Testis (tissue), 3 donors: ENCODE results near the gene STX18. TPM values are rescaled to one million over a fixed set of nuclear protein-coding genes. Genes with fewer than 3 reads are reported as not detected.

ENCODE experiments used
- DNase-seq: peaks from one replicate; pipeline ENCODE4 v3.0.0-alpha.2; 2019
- H3K27ac ChIP-seq, 2 donors: fragments of 200-600 bp; sonication (generic); one replicate each; pipeline ENCODE4 v1.5.1; 2019
- H3K27me3 ChIP-seq: fragments of 200-600 bp; sonication (generic); one replicate; pipeline ENCODE4 v1.5.1; 2019
- H3K36me3 ChIP-seq: fragments of 200-600 bp; sonication (generic); one replicate; pipeline ENCODE4 v1.5.1; 2017; ENCODE audit warnings: low read depth; ENCODE audit errors: missing control alignments
- H3K4me1 ChIP-seq: fragments of 200-600 bp; sonication (generic); one replicate; pipeline ENCODE4 v1.5.1; 2019
- H3K4me3 ChIP-seq, 2 donors: fragments of 200-600 bp; sonication (generic); one replicate each; pipeline ENCODE4 v1.5.1; 2017 to 2019
- H3K9me3 ChIP-seq: fragments of 200-600 bp; sonication (generic); one replicate; pipeline ENCODE4 v1.5.1; 2017
- POLR2A ChIP-seq: fragments of 450-650 bp; IDR thresholded peaks from one replicate; pipeline ENCODE4 v1.6.1; 2017; ENCODE audit warnings: antibody characterized with exemption, mild to moderate bottlenecking, moderate library complexity
- WGBS, 2 donors: methylation state at CpG; one replicate each; pipeline ENCODE4 v1.1.5; 2018; 5-methylcytosine and 5-hydroxymethylcytosine counted together
- intact Hi-C: fragments of 100-400 bp; cut with DNase I; formaldehyde crosslinking; loops from one replicate; pipeline ENCODE4 v1.15.1; 2023; ENCODE audit warnings: low total_unique reads
- polyA plus RNA-seq: library from polyadenylated mRNA; stranded (reverse); fragments of 350-450 nt; fragmentation: Illumina TruSeq; extraction: RNeasy Lipid Tissue Mini Kit (QIAGEN cat#74804); gene quantifications from one replicate; pipeline ENCODE4 v1.2.3, GENCODE V29; 2014; ENCODE audit warnings: low read depth, low replicate concordance; ENCODE audit not compliant: insufficient read depth
- total RNA-seq, 2 donors: library from RNA; depleted of rRNA; stranded (reverse); fragments of >200 nt; gene quantifications; one replicate each; pipeline ENCODE4 v1.2.3, GENCODE V29; 2016
- TF ChIP-seq, protein P1 (sequence below), 3 experiments: fragments of 450-650 bp in 2 of 3; fragments of 200-600 bp in 1 of 3; sonication (generic) in 1 of 3; IDR thresholded peaks; one replicate each; pipeline ENCODE4 v1.5.1; 2016 to 2019; ENCODE audit warnings: antibody characterized with exemption in 3 of 3, mild to moderate bottlenecking in 2 of 3, moderate library complexity in 1 of 3

STX18 gene
- total and polyA plus RNA-seq, 3 donors from 2014 or later: 53.5 to 111 (median 55.0) TPM

DNA sequence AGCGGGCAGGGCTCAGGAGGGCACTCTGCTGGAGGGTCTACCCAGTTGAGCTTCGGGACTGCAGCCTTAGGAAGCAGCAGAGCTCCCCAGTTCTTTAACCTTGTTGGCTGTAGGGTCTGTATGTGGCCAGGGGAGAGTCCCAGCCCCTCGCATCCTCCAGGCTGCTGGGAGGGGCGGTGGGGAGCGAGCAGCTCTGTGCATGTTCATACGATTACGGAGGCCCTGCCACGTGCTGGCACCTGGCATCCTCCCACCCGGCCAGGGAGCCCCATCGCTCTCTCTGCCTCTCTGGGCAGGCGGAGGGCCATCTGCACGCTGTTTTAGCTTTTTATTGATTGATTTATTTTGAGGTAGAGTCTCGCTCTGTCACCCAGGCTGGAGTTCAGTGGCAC, 133.7 kb downstream of the STX18 start:
- H3K4me1 ChIP-seq: no peaks in the 10 kb centered on the region
- WGBS, 2 donors: 58 to 74% methylated on average over 4 to 13 of the region's 13 CpGs
- no peaks in the 10 kb centered on the region for H3K27me3 ChIP-seq
- intact Hi-C loops: no loop called here
- no peak for TF ChIP-seq POLR2A
- no peak overlapping the region for H3K27ac ChIP-seq
- H3K4me3 ChIP-seq: no peak overlapping the region
- no peaks in the 10 kb centered on the region for H3K9me3 ChIP-seq
- DNase-seq: no peak
- no peaks in the 10 kb centered on the region for H3K36me3 ChIP-seq

DNA sequence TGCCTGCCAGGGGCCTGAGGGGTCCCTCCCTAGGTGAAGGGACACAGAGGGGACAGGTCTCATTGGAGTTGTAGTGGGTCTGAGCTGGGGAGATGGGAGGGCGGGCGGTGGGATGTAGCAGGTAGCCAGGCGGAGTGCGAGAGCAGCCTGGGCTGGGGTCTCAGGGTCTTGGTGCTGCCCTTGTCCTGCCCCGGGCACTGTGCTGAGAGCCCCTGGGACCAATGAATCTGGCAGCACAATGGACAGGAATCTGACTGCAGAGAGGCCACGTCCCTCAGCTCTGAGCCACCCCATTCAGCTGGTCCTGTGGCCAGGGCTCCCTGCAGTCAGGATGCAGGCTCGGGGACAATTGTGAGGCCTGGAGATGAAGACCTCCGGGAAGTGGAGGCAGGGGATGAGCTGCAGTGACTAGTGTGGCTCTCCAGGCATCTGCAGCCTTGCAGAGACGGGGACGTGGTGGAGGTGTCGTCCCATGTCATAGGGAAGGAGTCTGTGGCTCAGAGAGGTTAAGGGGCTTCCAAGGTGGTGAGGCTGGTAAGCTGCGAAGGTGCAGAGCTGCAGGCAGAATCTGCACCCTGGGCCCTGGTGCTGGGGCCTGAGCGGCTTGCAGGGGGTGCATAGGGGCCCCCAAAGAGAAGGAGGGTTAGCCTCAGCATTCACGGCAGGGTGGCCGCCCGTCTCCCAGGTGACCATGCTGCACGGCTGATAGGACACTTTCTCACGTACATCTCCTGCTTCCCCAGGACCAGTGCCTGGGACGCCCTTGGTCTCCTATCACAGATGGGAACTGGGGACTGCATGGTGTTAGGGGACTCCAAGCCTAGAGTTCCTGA, 134.3 kb downstream of the STX18 start:
- intact Hi-C loops: no loop called here
- Histone ChIP-seq H3K36me3 (no peaks in the 10 kb centered on the region), H3K4me3 (no peak overlapping the region), H3K27ac (no peak overlapping the region), H3K27me3 (no peaks in the 10 kb centered on the region), H3K9me3 (no peaks in the 10 kb centered on the region), H3K4me1 (no peaks in the 10 kb centered on the region)
- no peak for DNase-seq
- TF ChIP-seq POLR2A: no peak
- TF ChIP-seq, protein P1, sequence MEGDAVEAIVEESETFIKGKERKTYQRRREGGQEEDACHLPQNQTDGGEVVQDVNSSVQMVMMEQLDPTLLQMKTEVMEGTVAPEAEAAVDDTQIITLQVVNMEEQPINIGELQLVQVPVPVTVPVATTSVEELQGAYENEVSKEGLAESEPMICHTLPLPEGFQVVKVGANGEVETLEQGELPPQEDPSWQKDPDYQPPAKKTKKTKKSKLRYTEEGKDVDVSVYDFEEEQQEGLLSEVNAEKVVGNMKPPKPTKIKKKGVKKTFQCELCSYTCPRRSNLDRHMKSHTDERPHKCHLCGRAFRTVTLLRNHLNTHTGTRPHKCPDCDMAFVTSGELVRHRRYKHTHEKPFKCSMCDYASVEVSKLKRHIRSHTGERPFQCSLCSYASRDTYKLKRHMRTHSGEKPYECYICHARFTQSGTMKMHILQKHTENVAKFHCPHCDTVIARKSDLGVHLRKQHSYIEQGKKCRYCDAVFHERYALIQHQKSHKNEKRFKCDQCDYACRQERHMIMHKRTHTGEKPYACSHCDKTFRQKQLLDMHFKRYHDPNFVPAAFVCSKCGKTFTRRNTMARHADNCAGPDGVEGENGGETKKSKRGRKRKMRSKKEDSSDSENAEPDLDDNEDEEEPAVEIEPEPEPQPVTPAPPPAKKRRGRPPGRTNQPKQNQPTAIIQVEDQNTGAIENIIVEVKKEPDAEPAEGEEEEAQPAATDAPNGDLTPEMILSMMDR (IDR thresholded peaks at IDR 0.05): no peak
- whole genome bisulfite sequencing, 2 donors: 83 to 84% methylated on average over 17 to 19 of the region's 19 CpGs

DNA sequence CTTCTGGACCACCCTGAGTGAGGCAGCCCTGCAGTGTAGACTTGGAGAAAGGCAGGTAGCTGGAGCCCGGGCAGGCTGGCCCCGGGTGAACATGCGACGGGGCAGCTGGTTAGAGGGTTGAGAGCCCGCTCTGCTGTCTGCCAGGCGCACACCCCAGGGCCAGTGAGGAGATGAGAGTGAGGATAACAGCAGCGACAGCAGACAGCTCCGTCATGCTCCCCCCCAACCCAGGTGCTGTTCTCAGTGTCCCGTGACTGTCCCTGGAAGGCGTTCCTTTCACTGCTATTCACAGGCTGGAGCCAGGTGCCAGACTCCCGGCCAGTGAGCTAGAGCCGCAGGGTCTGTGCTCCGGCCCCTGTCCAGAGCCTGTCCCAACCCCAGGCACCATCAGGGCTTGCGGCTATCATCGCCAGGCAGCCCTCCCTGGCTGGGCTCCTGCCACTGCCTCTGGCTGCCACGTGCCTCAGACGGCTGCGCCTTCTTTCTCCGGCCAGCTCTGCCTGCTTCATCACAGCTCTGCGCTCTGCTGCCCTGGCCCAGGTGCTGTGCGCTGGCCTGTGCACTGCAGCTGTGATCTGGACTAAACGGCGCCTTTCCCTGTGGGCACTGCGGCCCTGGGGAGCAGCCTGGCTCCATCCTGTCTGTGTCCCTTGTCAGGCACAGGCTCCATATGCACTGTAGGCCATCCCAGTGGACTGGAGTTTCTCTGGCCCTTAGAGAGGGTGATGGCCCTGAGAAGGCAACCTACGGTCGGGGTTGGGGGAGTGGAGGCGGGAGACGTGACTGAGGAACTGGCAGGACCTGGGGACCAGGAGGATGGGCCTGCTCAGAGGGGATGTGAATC, 135.2 kb downstream of the STX18 start:
- H3K9me3 ChIP-seq: no peaks in the 10 kb centered on the region
- H3K4me3 ChIP-seq: no peak overlapping the region
- no peaks in the 10 kb centered on the region for H3K27me3 ChIP-seq
- H3K27ac ChIP-seq: no peak overlapping the region
- H3K4me1 ChIP-seq: no peaks in the 10 kb centered on the region
- no peaks in the 10 kb centered on the region for H3K36me3 ChIP-seq
- TF ChIP-seq, protein P1 (IDR thresholded peaks at IDR 0.05): no peak
- TF ChIP-seq POLR2A: no peak
- intact Hi-C loops: no loop called here
- no peak for DNase-seq
- 78 to 85% methylated on average over 8 to 28 of the region's 28 CpGs for WGBS, 2 donors

DNA sequence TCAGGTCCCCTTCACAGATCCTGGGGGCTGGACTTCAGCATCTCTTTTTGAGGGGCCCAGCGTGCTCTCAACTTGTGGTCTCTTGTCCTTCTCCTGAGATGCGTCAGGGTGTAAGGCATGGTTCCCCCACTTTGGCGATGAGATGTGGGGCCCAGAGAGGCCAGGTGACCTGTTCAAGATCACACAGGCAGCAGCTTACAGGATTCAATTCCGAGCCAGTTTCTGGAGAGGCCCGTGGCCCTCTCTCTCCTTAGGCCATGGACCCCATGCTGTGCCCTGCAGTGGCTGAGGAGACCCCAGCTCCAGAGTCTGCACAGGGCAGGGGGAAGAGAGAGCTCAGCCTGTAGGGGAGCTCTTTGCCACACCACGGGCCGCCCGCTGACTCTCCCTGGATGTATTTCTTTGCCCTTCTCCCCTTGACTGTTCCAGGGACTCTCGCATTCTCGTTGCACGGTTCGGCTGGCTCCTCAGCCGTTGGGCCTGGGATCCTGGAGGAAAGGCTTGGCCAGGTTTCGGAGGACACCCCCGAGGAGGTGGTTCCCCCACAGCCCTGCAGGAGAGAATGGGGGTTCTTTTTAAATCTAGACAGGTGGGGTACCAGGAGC, 136.4 kb downstream of the STX18 start:
- TF ChIP-seq POLR2A: no peak
- TF ChIP-seq, protein P1 (IDR thresholded peaks at IDR 0.05): no peak
- WGBS, 2 donors: 87 to 95% methylated on average over 15 of the region's 15 CpGs
- intact Hi-C loops: no loop called here
- Histone ChIP-seq H3K27me3 (no peaks in the 10 kb centered on the region), H3K36me3 (no peaks in the 10 kb centered on the region), H3K4me3 (no peak overlapping the region), H3K9me3 (no peaks in the 10 kb centered on the region), H3K4me1 (no peaks in the 10 kb centered on the region), H3K27ac (no peak overlapping the region)
- no peak for DNase-seq

DNA sequence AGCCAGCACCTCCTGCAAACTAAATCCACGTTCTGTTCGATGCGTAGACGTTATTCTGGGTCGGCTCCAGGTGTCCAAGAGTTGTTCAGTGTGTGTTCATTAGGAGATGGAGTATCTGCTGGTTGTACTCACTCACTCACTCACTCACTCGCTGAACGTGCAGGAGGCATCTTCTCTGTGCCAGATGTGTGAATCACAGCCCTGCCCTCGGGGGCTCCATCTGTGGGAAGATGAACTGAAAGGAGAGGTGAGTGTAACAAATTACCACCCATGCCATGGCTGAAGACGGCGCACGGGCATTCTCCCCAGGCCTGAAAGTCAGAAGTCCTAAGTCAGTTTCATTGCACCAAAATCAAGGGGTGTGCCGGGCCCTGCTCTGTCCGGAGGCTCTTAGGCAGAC, 138.9 kb downstream of the STX18 start:
- Histone ChIP-seq H3K27ac (no peak overlapping the region), H3K27me3 (no peaks in the 10 kb centered on the region), H3K9me3 (no peaks in the 10 kb centered on the region), H3K4me1 (no peaks in the 10 kb centered on the region), H3K4me3 (no peak overlapping the region), H3K36me3 (no peaks in the 10 kb centered on the region)
- intact Hi-C loops: no loop called here
- no peak for TF ChIP-seq POLR2A
- TF ChIP-seq, protein P1 (IDR thresholded peaks at IDR 0.05): no peak
- no peak for DNase-seq
- 80 to 83% methylated on average over 13 of the region's 13 CpGs for WGBS, 2 donors
